ENCODE measurements around the gene SIMC1. TPM values are rescaled to one million over a fixed set of nuclear protein-coding genes. Genes with fewer than 3 reads are reported as not detected.
A peak's percentile ranks its signal among the peaks of the same experiment; 100 is the strongest.
"Not testable (repeated sequence)": the region's sequence is repeated elsewhere in the genome, so short reads cannot be mapped to it uniquely, and the experiment has no call there.

SIMC1 gene
- polyA plus RNA-seq, 5 donors, result 21.5 to 29.1 (median 26.4) TPM

DNA sequence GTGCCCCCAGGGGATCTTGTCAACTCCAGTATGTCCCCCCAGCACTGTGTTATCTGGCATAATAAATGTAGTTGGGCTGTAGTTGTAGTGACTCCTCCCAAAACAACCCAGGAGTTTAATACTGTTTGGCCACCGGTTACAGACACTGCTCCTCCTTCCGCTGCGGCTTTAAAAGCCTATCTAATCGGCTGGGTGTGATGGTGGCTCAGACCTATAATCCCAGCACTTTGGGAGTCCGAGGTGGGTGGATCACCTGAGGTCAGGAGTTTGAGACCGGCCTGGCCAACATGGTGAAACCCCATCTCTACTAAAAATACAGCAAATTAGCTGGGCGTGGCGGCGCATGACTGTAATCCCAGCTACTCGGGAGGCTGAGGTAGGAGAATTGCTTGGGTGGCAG, 34.7 kb upstream of the SIMC1 start:
- DNase-seq, result not testable (repeated sequence)

DNA sequence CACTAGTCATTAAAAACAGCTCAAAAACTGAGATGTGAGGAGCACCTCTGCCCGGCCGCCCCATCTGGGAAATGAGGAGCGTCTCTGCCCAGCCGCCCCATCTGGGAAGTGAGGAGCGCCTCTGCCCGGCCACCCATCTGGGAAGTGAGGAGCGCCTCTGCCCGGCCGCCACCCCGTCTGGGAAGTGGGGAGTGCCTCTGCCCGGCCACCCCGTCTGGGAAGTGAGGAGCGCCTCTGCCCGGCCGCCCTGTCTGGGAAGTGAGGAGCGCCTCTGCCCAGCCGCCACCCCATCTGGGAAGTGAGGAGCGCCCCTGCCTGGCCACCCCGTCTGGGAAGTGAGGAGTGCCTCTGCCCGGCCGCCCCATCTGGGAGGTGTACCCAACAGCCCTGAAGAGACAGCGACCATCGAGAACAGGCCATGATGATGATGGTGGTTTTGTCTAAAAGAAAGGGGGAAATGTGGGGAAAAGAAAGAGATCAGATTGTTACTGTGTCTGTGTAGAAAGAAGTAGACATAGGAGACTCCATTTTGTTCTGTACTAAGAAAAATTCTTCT, 23.7 kb upstream of the SIMC1 start:
- DNase-seq, result not testable (repeated sequence)

DNA sequence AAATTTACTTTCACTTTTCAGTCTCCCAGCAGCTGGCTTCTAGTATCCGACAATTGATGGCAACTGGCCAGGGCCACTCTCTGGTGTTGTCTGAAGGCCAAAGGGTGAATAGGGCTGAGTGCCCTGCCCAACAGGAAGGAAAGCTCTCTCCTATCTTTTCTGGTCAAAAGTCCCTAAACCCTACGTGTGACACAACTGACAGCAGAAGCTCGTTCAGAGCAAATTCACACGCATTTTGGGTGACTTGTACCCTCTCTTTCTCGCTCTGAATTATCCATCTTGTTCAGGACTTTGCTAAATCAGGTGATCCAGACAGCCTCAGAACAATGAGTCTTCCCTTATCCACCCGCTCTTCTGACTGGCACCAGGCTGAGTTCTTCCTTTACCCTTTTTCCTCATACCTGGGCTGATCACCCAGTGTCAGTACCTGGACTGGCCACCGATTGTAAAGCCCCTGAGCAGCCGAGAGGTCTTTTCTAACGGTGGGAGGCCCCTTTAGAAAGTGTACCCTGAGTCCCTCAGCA, 21.8 kb upstream of the SIMC1 start:
- not testable (repeated sequence) for DNase-seq

DNA sequence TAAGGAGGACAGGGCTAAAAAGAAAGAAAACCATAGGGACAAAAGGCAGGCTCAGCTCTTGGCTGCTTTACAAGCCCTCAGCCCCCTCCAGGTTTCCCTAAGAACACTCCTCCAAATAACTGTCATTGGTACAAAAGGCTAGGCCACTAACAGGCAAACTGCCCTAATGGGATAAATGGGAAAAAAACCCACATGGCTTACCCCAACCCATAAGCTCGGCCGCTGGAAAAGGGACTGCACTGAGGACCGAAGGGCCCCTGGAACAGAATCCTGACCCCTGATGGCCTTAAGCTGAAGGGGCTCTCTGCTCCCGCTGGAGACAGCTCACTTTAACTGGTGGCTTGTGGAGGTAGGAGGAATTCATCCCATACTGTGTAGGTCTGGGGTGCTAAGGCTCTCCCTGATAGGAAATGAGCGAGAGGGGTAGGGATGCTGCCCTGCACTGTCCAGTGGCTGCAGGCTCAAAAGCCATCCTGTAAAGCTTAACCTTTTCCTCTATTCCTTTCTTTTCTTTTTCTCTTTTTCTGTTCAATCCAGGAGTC, 21.0 kb upstream of the SIMC1 start:
- DNase-seq, result not testable (repeated sequence)

DNA sequence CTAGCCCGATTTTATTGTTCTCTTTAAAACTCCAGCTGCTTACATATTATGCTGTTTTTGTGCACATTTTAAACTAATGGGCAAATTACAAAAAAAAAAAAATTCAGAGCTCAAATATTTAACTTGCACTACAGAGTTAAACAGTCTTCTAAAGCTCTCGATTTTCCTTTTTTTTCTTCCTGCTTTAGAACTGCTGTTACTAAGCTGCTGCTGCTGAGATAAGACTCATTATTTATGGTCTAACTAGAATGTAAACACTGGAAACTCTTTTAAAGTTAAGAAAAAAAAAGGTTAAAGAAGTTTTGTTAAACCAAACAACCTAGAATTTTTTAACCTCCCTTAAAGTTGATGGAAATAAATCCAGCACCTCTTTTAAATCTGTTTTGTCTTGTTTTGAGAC, 20.5 kb upstream of the SIMC1 start:
- not testable (repeated sequence) for DNase-seq

DNA sequence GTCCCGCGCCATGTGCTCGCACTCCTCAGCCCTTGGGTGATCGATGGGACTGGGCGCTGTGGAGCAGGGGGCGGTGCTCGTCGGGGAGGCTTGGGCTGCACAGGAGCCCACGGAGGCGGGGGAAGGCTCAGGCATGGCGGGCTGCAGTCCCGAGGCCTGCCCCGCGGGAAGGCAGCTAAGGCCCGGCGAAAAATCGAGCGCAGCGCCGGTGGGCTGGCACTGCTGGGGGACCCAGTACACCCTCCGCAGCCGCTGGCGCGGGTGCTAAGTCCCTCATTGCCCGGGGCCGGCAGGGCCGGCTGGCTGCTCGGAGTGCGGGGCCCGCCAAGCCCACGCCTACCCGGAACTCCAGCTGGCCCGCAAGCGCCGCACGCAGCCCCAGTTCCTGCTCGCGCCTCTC, 16.2 kb upstream of the SIMC1 start:
- DNase-seq, result not testable (repeated sequence)

DNA sequence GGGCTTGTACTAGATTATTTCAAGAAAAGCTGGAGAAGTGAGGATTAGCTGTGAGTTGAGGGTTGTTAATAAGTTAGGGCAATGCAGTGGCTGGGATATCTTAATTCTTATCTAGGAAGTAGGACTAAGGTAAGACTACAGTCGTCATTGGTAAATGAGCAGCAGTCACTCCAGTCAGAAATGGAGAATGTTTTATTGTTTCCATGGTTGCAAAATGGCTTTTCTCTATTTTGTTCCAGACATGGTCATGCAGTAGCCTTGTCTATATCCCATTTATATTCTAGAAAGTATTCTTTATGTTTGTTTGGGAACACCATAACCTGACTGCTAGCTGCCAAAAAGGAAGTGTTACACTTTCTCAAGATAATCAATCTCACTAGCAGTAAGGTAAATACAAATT, 9.9 kb upstream of the SIMC1 start:
- not testable (repeated sequence) for DNase-seq

DNA sequence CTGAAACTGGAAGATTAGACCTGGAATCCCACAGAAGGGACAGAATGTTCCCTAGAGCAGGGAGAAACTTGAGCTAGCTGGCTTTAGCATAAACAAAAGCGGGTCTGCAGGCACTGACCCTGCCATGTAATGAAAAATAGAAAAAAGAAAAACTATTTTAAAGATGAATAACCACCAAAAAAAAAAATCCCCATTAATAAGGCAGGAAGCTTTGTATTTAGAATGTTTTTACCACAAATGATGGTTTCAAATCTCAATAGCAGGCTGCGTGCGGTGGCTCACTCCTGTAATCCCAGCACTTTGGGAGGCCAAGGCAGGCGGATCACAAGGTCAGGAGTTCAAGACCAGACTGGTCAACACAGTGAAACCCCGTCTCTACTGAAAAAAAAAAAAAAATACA, 5.0 kb upstream of the SIMC1 start:
- DNase-seq, result not testable (repeated sequence)

DNA sequence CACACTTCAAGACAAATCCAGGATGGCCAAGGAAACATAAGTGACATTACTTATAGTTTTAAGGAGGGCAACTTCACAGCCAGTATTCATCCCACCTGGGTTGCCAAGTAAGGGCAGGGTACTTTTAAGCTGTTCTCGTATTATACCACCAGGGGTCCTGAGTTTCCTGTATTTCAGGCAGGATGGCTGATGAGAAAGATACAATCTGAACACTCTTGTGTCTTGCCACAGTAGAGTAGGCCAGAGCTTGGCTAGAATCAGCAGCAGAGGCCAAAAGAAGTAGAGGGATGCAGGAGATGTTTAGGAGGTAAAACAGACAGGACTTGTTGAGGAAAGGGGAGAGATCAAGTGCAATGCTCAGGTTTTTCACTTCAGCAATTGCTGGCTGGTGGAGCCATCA, 3.1 kb upstream of the SIMC1 start:
- DNase-seq, result peak in 1 of 2 donors; percentile 11

DNA sequence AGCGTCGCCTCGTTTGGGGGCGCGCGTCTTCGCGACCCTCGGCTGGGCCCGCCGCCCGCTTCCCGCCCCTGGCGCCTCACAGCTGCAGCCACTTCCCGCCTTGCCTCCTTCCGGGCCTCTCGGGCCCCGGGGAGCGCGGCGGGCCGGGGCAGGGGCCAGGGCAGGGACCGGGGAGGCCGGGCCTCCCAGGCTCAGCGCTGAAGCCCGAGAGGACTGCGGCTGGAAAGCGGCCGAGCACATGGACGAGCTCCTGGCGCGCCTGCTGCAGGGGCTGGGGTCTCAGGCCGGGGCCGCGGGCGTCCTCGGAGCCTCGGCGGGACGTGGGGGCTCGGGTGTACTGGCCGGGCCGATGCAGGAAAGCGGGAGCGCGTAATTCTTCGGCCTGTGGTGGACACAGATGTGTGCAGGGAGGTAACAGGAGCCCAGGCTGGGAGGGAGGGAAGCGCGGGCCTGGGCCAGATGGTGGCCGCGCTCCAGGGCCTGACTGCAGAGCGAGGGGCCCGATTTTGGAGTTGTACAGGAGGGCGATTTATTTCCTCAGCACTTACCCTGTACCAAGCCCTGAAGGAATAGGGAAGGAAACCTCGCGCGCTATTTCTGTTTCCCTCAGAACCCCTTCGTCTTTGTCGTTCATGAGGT, 540 bp downstream of the SIMC1 start:
- DNase-seq, result not testable (repeated sequence)

DNA sequence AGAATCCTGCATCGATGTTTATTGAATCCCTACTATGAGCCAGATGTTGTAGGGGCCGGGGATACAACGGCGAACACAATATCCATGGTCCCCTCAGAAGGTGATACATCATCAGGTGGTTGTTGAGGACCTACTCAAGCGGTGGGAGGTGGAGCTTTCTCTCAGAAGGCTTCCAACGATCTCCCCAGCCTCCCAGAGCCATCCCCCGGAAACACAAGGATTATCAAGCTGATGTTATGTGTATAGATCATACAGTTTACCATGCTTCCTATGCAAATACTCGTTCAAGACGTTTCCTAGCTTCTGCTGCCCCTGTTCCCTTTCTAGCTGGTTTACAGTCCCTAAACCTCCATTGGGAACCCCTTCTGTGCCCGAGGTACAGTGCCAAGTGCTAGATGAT, 1.1 kb downstream of the SIMC1 start:
- not testable (repeated sequence) for DNase-seq

DNA sequence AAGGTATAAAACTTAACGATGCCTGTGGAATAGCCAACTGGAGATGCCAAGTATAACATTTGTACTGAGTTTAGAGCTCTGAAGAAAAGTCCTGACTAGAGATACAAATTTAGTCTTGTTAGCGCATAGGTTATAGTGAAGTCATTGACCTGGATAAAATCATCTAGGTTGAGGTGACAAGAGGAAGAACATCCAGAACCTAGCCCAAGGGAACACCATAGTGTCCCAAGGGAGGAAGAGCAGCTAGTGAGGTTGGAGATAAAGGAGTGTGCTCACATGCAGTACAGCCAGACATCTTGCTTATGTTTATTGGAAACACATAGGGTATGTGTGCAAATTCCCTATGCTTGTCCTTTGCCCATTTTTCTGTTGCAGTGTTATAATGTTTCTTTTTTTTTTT, 6.1 kb downstream of the SIMC1 start:
- not testable (repeated sequence) for DNase-seq

DNA sequence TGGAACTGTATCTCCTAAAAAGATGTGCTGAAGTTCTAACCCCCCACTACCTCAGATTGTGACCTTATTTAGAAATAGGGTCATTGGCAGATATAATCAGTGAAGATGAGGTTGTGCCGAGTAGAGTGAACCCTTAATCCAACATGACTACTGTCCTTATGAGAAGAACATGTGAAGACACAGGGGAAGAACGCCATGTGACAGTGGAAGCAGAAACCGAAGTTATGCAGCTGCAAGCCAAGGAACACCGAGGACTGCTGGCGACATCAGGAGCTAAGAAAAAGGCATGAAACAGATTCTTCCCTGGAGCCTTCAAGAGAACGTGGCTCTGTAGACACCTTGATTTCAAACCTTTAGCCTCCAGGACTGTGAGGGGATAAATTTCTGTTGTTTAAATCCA, 6.8 kb downstream of the SIMC1 start:
- DNase-seq, result not testable (repeated sequence)

DNA sequence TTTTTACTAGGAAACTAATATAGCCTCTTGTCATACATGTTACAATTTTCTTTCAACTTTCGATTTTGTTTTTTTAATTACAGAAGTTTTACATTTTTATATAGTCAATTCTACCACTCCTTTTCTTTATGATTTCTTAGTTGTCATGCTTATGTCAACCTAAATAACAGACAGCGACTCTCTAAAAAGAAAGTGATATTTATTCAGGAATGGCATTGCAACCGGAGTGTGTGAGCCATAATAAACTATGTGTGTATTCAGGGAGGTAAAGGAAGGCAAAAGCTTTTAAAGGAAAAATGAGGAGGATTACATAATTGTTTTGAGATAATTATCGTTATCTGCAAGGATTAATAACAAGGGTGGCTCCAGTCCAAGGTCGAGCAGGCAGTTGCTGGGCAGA, 7.3 kb downstream of the SIMC1 start:
- DNase-seq, result not testable (repeated sequence)

DNA sequence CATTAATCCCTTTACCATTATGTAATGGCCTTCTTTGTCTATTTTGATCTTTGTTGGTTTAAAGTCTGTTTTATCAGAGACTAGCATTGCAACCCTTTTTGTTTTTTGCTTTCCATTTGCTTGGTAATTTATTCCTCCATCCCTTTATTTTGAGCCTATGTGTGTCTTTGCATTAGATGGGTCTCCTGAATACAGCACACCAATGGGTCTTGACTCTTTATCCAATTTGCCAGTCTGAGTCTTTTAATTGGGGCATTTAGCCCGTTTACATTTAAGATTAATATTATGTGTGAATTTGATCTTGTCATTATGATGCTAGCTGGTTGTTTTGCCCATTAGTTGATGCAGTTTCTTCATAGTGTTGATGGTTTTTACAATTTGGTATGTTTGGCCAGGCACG, 12.5 kb downstream of the SIMC1 start:
- DNase-seq, result not testable (repeated sequence)

DNA sequence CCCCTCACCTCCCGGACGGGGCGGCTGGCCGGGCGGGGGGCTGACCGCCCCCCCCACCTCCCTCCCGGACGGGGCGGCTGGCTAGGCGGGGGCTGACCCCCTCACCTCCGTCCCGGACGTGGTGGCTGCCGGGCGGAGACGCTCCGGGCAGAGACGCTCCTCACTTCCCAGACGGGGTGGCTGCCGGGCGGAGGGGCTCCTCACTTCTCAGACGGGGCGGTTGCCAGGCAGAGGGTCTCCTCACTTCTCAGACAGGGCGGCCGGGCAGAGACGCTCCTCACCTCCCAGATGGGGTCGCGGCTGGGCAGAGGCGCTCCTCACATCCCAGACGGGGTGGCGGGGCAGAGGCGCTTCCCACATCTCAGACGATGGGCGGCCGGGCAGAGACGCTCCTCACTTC, 13.9 kb downstream of the SIMC1 start:
- DNase-seq, result not testable (repeated sequence)

DNA sequence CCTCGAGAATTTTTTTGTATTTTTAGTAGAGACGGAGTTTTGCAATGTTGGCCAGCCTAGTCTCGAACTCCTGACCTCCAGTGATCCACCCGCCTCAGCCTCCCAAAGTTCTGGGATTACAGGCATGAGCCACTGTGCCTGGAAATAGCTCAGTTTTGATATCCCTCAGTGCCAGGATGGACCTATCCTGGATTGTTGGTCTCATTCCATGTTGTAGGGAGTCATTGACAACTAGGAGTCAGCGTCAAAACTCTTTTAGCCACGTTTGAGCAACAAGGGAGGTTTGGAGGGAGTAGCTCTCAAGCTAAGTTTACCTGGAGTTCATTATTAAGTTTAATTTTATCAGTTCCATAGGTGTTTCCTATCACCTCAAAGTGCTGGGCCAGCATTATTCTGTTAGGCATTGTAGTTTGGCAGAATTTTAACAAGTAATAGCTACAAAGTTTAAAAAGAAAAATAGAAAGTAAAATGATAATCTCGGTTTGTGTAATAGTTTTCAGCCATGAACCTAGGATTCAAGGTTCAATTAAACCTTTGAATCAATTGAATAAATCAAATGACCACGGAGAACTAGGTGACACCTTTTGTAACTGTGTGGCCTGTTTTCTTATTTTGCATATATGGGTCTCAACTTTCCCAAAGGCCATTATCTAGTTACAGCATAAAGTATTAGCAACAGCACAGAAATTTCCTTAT, 15.3 kb downstream of the SIMC1 start:
- not testable (repeated sequence) for DNase-seq

DNA sequence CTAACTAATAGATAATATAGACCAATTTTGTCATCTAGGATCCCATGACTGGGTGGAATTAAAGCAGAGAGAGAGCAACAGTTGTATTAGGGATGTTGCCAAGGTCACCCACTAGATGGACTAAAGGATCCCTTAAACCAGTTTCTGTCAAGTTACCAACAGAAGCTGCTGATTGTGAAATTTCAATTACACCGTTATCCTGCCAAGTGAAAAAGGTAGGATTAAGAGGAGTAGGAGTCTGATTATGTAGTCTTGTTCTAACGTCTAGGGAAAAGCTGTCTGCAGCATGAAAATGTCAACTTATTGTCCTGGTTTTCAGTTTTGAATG, 15.8 kb downstream of the SIMC1 start:
- DNase-seq, result not testable (repeated sequence)

DNA sequence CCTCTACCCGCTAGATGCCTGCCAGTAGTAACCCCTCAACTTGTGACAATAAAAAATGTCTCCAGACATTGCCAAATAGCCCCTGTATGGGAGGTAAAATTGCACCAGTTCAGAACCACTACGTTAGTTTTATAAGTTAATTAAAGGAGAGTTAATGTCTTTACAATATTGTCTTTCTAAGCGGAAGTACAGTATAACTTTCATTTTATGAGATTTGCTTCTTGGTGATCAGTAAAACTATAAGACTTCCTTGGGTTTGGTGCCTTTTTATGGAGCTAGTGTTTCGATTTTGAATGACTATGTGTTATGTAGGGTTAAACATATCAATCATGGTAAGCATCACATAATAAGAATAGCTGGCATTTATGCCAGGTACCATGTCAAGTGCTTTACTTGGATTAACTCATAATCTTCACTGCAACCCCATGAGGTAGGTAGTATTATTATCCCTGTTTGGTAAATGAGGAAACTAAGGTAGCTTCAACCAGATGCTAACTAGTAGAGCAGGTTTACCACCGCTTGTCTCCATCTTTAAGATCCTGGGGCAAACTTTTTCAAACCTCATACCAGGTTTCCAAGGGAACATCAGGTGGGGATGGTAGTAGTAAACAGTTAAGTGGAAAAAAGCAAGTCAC, 19.8 kb downstream of the SIMC1 start:
- not testable (repeated sequence) for DNase-seq

DNA sequence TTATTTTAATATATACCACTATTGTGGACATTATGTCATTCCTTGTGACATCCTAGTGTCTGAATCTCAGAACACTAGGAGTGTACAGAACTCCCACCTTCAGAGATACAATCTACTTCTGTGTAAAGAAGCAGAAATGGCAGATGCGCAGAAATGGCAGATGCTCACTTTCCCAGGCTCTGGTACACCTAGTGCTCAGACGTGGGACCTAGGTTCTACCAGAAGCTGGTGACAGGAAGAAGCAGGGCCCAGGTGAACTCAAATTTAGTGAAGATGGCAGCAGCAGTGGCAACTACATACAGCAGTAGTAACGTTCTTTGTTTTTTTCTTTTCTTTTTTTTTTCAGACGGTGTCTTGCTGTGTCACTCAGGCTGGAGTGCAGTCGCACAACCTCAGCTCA, 22.5 kb downstream of the SIMC1 start:
- DNase-seq, result not testable (repeated sequence)

DNA sequence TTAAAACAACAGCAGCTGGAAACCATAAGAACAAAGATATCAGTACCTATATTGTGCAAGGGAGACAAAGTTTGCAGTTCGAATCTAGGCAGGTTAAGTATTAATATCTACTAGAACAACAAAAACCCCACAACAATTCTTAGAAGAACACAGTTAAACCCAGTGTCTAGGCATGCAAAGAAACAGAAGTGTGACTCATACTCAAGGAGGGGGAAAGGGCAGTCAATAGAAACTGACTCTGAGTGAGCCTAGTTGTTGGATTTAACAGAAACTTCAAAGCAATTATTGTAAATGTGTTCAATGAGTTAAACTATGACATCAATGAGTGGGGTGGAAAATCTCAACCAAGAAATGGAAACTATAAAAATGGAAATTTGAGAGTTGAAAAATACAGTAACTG, 28.2 kb downstream of the SIMC1 start:
- DNase-seq, result not testable (repeated sequence)

DNA sequence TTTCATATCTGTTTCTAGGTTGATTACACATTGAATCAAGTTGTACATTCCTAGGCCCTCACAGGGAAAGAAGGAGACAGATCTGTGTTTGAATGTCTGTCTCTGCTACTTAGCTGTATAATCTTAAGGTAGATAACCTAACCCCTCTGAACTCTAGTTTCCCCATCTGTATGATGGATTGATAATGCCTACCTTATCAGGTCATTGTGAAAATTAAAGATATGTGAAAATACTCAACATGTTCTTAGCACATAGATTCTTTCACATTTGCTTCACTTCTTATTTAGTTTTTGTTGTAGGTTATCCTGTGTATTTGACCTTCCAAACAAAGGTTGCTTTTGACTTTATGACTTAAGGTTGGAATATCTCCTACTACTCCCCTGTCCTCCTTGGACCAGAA, 50.8 kb downstream of the SIMC1 start:
- DNase-seq, result not testable (repeated sequence)
